ENCODE results near the gene CCNJL. TPM values are rescaled to one million over a fixed set of nuclear protein-coding genes. Genes with fewer than 3 reads are reported as not detected.

The CCNJL gene
- total and polyA plus RNA-seq, 2 experiments from 2014 or later = 8.1 to 10.8 TPM

DNA sequence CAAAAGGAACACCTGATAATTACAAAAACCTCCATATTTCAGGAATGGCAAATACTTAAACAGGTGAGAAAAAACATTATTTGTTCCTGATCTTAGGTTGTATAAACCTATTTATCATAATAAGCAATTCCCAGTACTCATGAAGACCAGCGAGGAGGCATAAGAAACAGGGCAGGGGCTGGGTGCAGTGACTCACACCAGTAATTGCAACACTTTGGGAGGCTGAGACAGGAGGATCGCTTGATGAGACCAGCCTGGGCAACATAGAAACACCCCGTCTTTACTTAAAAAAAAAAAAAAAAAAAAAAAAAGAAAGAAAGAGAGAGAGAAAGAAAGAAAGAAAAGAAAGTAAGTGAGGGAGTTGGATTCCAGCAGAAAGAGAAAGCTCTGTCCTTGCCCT lies 21.6 kb downstream of the CCNJL start:
- H3K4me1 ChIP-seq (ENCODE audit: insufficient read depth) = peaks cover 24% of the 10 kb centered on the region
- H2AFZ ChIP-seq = no peak overlapping the region
- TF ChIP-seq EZH2 (IDR thresholded peaks at IDR 0.05; ENCODE audit: borderline replicate concordance) (no peak), EZH2phosphoT487 (IDR thresholded peaks at IDR 0.05; ENCODE audit: low read depth, severe bottlenecking, unreplicated experiment) (no peak)
- TF ChIP-seq, protein P1, sequence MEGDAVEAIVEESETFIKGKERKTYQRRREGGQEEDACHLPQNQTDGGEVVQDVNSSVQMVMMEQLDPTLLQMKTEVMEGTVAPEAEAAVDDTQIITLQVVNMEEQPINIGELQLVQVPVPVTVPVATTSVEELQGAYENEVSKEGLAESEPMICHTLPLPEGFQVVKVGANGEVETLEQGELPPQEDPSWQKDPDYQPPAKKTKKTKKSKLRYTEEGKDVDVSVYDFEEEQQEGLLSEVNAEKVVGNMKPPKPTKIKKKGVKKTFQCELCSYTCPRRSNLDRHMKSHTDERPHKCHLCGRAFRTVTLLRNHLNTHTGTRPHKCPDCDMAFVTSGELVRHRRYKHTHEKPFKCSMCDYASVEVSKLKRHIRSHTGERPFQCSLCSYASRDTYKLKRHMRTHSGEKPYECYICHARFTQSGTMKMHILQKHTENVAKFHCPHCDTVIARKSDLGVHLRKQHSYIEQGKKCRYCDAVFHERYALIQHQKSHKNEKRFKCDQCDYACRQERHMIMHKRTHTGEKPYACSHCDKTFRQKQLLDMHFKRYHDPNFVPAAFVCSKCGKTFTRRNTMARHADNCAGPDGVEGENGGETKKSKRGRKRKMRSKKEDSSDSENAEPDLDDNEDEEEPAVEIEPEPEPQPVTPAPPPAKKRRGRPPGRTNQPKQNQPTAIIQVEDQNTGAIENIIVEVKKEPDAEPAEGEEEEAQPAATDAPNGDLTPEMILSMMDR (IDR thresholded peaks at IDR 0.05; ENCODE audit: poor library complexity) = no peak
- 94% methylated on average over 3 of the region's 3 CpGs for WGBS (ENCODE audit: low lambda C conversion rate, missing lambda C conversion rate)
- H4K20me1 ChIP-seq (ENCODE audit: insufficient read depth, poor library complexity, severe bottlenecking) = peaks cover 5% of the 10 kb centered on the region
- H3K27me3 ChIP-seq = no peaks in the 10 kb centered on the region
- H3K27ac ChIP-seq = no peak overlapping the region
- H3K4me2 ChIP-seq = no peak overlapping the region
- no peaks in the 10 kb centered on the region for H3K9me3 ChIP-seq (ENCODE audit: low read depth)
- H3K9me2 ChIP-seq (replicated peaks; ENCODE audit: insufficient read depth) = no peaks in the 10 kb centered on the region
- no peak for DNase-seq (ENCODE audit: low spot score)
- H3K4me3 ChIP-seq = no peak overlapping the region
- H3K36me3 ChIP-seq (replicated peaks; ENCODE audit: insufficient read depth, low read depth) = no peaks in the 10 kb centered on the region
- H3K79me2 ChIP-seq = peaks cover 76% of the 10 kb centered on the region

DNA sequence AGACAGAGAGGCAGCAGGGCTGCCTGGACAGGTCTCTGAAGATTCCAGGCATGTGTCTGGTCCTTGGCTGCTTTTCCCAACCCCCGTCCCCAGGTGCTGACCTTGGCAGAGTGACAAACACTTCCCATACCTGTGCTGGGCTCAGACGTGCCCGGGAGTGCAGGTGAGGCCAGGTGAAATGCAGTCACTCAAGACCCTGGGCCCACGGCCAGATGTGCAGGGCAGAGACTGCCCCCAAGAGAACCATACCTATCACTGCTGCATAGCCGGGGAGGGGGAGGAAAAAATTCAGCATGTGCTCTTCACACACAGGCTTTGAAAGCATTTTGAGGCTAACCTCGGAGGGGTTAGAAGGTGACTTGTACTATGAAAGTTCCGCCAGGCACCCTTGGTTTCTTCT lies 22.6 kb downstream of the CCNJL start:
- TF ChIP-seq, protein P1 (IDR thresholded peaks at IDR 0.05; ENCODE audit: poor library complexity) = no peak
- TF ChIP-seq EZH2 (IDR thresholded peaks at IDR 0.05; ENCODE audit: borderline replicate concordance) (no peak), EZH2phosphoT487 (IDR thresholded peaks at IDR 0.05; ENCODE audit: low read depth, severe bottlenecking, unreplicated experiment) (no peak)
- 50% methylated on average over 7 of the region's 7 CpGs for WGBS (ENCODE audit: low lambda C conversion rate, missing lambda C conversion rate)

DNA sequence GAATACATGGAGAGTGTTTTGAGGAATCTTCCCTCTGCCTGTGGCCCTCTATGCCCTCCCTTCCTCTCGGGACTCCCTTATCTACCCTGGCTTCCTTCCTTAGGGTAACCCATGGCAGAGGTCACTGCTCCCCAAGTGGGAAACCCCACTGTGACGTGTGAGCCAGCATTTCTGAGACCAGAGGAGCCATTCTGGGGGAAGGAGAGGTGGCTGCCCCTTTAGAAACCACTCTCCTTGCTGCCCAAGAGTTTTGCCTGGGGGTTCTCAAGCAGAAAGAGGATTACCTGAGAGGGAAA lies 23.1 kb downstream of the CCNJL start:
- H3K4me1 ChIP-seq (ENCODE audit: insufficient read depth) = peaks cover 24% of the 10 kb centered on the region
- no peaks in the 10 kb centered on the region for H3K27me3 ChIP-seq
- no peaks in the 10 kb centered on the region for H3K36me3 ChIP-seq (replicated peaks; ENCODE audit: insufficient read depth, low read depth)
- no peak overlapping the region for H2AFZ ChIP-seq
- H3K4me2 ChIP-seq = no peak overlapping the region
- H3K27ac ChIP-seq = peak overlapping the region; percentile 46
- H4K20me1 ChIP-seq (ENCODE audit: insufficient read depth, poor library complexity, severe bottlenecking) = peaks cover 5% of the 10 kb centered on the region
- TF ChIP-seq, protein P1 (IDR thresholded peaks at IDR 0.05; ENCODE audit: poor library complexity) = no peak
- TF ChIP-seq EZH2phosphoT487 (IDR thresholded peaks at IDR 0.05; ENCODE audit: low read depth, severe bottlenecking, unreplicated experiment) = no peak
- no peak for DNase-seq (ENCODE audit: low spot score)
- H3K9me3 ChIP-seq (ENCODE audit: low read depth) = no peaks in the 10 kb centered on the region
- no peaks in the 10 kb centered on the region for H3K9me2 ChIP-seq (replicated peaks; ENCODE audit: insufficient read depth)
- H3K4me3 ChIP-seq = no peak overlapping the region
- peaks cover 62% of the 10 kb centered on the region for H3K79me2 ChIP-seq
- WGBS (ENCODE audit: low lambda C conversion rate, missing lambda C conversion rate) = 80% methylated on average over 2 of the region's 2 CpGs

More for the DNA sequence above, 22.6 kb downstream of the CCNJL start:
- H3K36me3 ChIP-seq (replicated peaks; ENCODE audit: insufficient read depth, low read depth) = no peaks in the 10 kb centered on the region
- peaks cover 5% of the 10 kb centered on the region for H4K20me1 ChIP-seq (ENCODE audit: insufficient read depth, poor library complexity, severe bottlenecking)
- H3K9me2 ChIP-seq (replicated peaks; ENCODE audit: insufficient read depth) = no peaks in the 10 kb centered on the region
- no peak for DNase-seq (ENCODE audit: low spot score)
- peaks cover 24% of the 10 kb centered on the region for H3K4me1 ChIP-seq (ENCODE audit: insufficient read depth)
- H3K4me3 ChIP-seq = no peak overlapping the region
- no peaks in the 10 kb centered on the region for H3K27me3 ChIP-seq
- peaks cover 66% of the 10 kb centered on the region for H3K79me2 ChIP-seq
- H3K4me2 ChIP-seq = no peak overlapping the region
- H3K27ac ChIP-seq = peak overlapping the region; percentile 46
- H2AFZ ChIP-seq = no peak overlapping the region
- no peaks in the 10 kb centered on the region for H3K9me3 ChIP-seq (ENCODE audit: low read depth)

Data from hepatocyte (in vitro differentiated cells).